ENCODE measurements around the gene PLCB3. TPM values are rescaled to one million over a fixed set of nuclear protein-coding genes. Genes with fewer than 3 reads are reported as not detected.

PLCB3 gene
- 50.6 and 57.4 TPM in 2 replicates for total RNA-seq (2014; rRNA removed; shearing (Covaris generic))
- 29.5 and 30.3 TPM in 2 replicates for polyA plus RNA-seq (2015; cell fraction: cytosol; rRNA removed)
- polyA plus RNA-seq (2015; cell fraction: nucleus; rRNA removed), result 52.7 and 59.9 TPM in 2 replicates

DNA sequence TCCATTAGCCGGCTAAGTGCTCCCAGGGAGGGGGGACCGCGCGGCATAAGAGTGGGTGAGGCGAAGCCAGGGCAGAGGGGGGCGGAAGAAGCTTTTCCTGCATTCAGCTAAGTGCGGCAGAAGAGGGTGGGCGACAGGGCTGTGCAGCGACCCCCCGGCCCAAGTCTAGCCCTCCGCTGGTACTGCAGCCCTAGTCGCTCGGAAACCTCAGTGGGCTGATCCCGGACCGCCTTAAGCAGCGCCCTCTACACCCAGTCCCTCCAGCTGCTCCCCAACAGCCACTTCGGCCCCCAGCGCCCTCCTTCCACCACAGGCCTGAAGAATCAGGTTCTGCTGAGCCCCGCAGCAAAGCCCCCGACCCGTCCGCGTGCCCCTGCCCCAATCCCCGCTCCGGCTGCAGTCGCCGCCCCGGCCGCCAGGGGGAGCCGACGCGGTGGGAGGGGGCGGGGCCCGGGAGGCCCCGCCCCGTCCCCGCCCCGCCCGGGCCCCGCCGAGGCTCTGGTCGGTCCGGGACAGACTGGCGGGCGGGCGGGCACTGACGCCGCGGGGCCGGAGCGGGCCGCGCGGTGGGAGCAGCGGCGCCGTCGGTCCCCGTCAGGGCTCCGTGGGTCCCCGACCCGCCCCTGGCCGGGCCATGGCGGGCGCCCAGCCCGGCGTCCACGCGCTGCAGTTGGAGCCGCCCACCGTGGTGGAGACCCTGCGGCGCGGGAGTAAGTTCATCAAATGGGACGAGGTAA is at the start of gene PLCB3:
TSS of gene PLCB3 (plus strand) at position 515 of the 737 bp plus-strand sequence. CDS start at position 635, 120 bp downstream.
- peak; percentile 23 for DNase-seq (ENCODE audit: low read depth)

DNA sequence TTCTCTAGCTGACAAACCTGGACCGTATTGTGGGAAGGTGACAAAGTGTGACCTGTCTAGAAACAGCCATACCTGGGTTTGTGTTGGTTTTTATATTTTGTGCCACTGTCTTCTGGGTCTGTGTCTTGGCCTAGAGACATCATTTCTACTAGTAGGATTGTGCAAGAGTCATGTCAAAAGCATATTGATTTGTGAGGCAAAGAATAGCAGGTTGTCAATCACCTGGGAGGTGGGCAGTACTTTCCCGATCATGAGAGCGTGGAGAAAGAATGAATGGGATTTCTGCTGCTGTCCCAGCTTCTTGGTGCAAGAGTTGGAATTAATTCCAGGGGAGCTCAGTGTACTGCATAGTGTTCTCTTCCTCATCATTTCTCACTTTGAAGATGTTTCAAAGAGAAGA is 49.8 kb upstream of the PLCB3 start:
- no peak for DNase-seq (ENCODE audit: low read depth)

DNA sequence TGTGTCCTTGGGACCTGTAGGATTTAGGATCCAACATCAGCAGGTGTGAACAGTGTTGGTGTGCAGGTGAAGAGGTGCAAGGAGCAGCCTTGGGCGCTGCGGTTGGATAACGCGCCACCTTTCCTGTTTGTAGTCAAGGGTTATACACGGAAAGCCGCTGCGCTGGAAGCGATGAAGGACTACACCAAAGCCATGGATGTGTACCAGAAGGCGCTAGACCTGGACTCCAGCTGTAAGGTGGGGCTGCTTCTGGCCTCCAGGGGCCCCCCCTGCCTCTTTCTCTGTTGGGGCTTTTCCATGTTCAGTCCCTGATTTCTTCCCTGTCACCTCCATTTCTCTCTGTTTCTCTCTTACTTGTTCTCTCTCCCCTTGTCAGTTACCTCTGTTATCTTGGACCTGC is 48.3 kb upstream of the PLCB3 start:
- DNase-seq (ENCODE audit: low read depth), result no peak

DNA sequence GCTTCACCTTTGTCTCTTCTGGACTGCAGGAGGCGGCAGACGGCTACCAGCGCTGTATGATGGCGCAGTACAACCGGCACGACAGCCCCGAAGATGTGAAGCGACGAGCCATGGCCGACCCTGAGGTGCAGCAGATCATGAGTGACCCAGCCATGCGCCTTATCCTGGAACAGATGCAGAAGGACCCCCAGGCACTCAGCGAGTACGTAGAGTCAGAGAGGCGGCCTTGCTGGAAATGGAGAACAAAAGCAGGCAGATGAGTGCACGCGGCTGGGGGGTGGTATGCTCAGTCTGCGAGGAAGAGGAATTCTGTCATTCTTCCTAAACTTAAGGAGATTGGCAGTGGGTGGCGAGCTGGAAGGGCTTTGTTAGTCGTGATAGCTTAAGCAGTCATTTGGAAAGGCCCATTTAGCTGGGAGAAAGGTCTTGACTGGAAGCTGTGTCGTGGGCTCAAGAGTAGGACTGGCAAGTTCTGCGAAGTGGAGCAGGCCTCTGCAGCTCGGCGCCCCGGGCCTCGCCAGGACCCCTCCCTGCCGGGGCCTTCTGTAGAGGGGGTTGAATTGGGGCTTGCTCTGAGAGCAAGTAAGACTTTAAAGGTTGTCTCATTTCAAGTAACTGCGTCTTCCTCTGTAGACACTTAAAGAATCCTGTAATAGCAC is 47.8 kb upstream of the PLCB3 start:
- no peak for DNase-seq (ENCODE audit: low read depth)

DNA sequence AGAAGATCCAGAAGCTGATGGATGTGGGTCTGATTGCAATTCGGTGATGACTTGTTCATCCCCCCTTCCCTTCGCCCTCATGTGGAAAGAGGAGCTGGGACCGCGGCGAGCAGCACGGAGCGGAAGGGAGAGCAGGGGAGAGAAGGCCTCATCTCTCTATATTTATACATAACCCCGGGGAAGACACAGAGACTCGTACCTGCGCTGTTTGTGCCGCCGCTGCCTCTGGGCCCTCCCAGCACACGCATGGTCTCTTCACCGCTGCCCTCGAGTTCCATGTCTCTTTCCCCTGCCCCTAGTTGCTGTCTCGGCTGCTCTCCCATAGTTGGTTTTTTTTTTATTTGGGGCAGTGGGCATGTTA is 47.3 kb upstream of the PLCB3 start:
- no peak for DNase-seq (ENCODE audit: low read depth)

GRCh38 chr11:64204464-64204989 is 46.8 kb upstream of the PLCB3 start:
- peak; percentile 93 for DNase-seq (ENCODE audit: low read depth)

- DNase-seq (ENCODE audit: low read depth), result no peak
Measured at GRCh38 chr11:64206457-64207255, 44.7 kb upstream of the PLCB3 start, which contains the start of gene FERMT3. Gene FERMT3 (plus strand): TSS chr11:64206721. CDS start chr11:64207365, 644 bp downstream.

DNA sequence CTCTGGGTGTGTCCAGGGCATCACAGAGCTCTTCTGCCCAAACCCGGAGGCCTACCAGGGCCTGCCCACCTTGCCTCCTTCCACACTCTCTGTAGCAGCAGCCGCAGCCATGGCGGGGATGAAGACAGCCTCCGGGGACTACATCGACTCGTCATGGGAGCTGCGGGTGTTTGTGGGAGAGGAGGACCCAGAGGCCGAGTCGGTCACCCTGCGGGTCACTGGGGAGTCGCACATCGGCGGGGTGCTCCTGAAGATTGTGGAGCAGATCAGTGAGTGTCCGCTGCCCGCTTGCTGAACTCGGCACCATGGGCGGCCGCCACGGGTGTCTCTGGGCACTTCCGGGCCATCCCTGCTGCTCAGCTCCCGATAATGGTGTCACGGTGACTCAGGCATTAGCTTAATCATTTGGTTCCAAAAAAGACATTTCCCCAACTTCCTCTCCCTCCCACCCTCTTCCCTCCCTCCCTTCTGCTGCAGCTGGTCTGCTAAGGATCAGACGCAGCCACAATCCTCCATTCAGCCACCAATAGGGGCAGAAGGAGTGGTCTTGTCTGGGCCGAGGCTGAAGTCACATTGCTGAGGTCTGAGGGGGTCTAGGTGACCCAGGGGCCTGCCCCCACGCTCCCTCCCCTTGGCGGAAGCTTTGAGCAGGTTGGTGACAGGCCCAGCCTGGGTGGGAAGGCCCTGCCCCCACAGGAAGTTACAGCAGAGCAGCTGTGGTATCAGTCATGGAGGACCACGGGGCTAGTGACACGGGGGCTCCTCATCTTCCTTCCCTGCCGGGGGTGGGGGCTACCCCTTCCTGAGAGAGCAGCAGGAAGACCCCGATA is 43.9 kb upstream of the PLCB3 start:
- DNase-seq (ENCODE audit: low read depth), result peak; percentile 72

DNA sequence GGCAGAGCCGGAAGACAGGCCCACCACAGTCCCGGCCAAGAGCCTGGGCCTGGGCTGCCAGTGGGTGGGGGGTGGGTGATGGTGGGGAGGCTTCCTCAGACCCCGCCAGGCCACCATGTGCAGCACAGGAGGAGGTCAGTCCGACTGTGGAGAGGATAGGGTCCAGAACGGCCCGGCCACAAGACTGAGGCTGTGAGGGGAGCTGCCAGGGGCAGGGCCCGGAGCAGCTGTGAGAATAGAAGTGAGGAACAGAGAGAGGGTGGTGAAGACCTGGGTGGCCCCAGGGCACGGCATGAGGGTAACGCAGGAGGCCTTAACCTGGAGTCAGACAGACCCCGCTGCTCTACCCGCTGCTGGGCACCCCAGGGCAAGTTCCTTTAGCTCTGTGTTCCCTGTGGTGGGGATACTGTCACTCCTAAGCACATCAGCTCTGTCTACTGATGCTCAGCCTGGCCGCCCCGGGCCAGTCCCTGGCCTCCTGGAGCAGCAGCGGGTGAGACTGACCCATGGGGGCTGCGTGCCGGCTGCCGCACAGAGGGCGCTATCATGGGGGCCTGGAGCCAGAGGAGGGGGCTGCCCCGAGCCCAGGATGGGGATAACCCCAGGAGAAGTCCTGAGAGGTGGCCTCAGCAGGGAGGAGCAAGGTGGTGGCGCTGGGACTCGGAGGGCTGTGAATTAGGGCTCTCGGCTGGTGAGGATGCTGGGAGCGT is 43.1 kb upstream of the PLCB3 start:
- DNase-seq (ENCODE audit: low read depth), result no peak

GRCh38 chr11:64208796-64209562 is 42.4 kb upstream of the PLCB3 start:
- no peak for DNase-seq (ENCODE audit: low read depth)

- no peak for DNase-seq (ENCODE audit: low read depth)
Measured at GRCh38 chr11:64209563-64209843, 41.8 kb upstream of the PLCB3 start.

GRCh38 chr11:64210301-64211020 is 40.9 kb upstream of the PLCB3 start:
- DNase-seq (ENCODE audit: low read depth), result no peak

DNA sequence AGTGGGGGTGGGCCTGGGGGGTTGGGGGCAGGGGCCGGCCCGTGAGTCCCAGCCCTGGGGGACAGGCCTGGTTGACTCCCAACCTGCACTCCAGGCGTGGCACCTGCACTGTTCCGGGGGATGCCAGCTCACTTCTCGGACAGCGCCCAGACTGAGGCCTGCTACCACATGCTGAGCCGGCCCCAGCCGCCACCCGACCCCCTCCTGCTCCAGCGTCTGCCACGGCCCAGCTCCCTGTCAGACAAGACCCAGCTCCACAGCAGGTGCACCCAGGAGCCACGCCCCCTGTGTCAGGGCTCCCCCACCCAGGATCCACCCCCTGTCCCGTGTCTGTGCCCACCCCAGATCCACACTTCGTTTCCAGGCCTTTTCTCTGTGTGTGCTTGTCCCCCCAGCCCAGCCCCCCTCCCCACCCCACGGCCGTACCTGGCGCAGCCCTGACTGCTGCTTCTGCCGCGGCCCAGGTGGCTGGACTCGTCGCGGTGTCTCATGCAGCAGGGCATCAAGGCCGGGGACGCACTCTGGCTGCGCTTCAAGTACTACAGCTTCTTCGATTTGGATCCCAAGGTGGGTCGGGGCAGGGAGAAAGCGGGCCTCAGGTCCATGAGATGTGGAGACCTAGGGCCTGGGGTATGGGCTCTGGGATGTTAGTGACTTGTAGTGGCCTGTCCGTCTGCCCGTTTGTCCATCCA is 40.0 kb upstream of the PLCB3 start:
- DNase-seq (ENCODE audit: low read depth), result no peak

GRCh38 chr11:64216879-64217278 is 34.5 kb upstream of the PLCB3 start:
- DNase-seq (ENCODE audit: low read depth), result no peak

DNA sequence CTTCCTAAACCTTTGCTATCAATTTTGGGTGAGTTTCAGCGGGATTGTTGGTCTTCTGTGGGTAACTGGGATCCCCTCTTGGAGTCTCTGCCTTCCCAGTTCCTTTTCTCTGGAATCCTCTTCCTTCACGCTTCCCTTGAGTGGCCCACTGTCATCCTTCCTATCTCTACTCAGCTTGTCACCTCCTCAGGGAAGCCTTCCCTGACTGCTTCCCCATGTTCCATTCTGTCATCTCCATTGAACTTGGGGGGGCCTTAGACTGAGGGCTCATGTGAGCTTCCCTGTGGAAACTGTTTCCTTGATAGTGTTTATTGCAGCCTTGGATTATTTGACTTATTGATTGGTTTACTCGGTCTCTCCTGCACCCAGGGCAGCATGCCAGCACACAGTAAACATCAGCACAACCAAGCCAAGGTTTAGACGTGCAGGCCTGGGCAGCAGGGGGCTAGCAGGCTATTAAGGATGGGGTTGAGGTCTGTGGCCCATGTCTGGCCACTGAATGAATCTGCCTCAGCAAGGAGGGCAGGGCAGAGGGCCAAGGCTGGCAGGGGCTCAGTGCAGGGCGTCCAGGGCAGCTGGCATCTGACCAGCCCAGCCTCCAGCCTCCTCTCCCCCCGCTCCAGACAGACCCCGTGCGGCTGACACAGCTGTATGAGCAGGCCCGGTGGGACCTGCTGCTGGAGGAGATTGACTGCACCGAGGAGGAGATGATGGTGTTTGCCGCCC is 32.5 kb upstream of the PLCB3 start:
- no peak for DNase-seq (ENCODE audit: low read depth)

GRCh38 chr11:64219354-64219684 is 32.0 kb upstream of the PLCB3 start:
- no peak for DNase-seq (ENCODE audit: low read depth)

- DNase-seq (ENCODE audit: low read depth), result no peak
Measured at GRCh38 chr11:64219755-64220154, 31.6 kb upstream of the PLCB3 start.

DNA sequence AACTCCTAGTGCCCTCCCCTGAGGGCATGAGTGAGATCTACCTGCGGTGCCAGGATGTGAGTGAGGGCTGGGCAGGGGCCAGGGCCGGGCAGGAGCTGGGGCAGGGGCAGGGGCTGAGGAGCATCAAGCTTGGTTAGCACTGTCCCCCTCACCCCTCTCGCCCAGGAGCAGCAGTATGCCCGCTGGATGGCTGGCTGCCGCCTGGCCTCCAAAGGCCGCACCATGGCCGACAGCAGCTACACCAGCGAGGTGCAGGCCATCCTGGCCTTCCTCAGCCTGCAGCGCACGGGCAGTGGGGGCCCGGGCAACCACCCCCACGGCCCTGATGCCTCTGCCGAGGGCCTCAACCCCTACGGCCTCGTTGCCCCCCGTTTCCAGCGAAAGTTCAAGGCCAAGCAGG is 31.1 kb upstream of the PLCB3 start:
- no peak for DNase-seq (ENCODE audit: low read depth)
